Measurements from ENCODE around the gene KLHL6. TPM values are rescaled to one million over a fixed set of nuclear protein-coding genes. Genes with fewer than 3 reads are reported as not detected.

The KLHL6 gene
- total and polyA plus RNA-seq, 2 of the 8 experiments (the other 6 are each of a cell fraction or from before 2014, with no cell fraction given), result 0.05 TPM; not detected in 1

DNA sequence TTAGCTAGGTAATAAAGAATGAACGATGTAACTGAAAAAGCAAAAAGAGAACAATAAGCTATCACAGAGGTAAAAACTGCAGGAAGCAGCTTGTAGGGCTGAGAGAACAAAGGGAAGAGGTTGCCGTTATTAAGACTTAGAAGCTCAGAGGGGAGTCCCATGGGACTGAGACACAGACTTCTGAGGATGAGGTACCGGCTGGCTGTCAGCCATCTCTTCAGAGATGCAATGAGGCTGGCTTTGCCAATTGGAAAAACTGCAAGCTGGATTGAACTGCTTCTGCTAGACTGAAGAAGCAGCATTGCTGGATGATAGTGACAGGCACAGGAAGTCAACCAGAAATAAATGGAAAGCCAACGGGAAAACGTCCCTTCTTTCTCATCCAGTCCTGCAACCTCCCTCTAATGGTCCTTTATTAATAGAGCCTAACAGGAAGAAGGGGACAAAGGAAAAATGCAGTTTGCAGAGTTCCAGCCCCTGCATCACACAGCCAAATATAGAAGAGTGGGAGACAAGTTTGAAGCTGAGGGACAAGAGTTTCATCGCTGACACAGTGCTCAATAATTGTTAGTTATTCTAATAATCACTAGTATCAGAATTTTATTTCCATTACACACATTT is 21.1 kb upstream of the KLHL6 start (continued):
- no peak for TF ChIP-seq ASH2L (IDR thresholded peaks at IDR 0.05; ENCODE audit: low read length)
